ENCODE measurements around the gene CCDC24. TPM values are rescaled to one million over a fixed set of nuclear protein-coding genes. Genes with fewer than 3 reads are reported as not detected.

Gene CCDC24
- total and polyA plus RNA-seq, 5 experiments from 2014 or later: 0.29 to 2.5 (median 1.3) TPM; not detected in 1

- ATAC-seq: no peak
- DNase-seq: no peak
- H3K36me3 Mint-ChIP-seq: peaks cover 0 to 6% (median 3%) of the 10 kb centered on the region in 3 donors
- H3K9me3 Mint-ChIP-seq: no peaks in the 10 kb centered on the region
- H3K4me3 Mint-ChIP-seq: peak overlapping the region in 2 of 10 donors; percentile 5 to 20
- H3K27ac Mint-ChIP-seq: peak overlapping the region in 1 of 10 donors; percentile 12
- H3K4me1 Mint-ChIP-seq: peaks cover 8 to 18% (median 14%) of the 10 kb centered on the region in 4 donors
- H3K27me3 Mint-ChIP-seq: peaks cover 3 to 19% (median 11%) of the 10 kb centered on the region in 5 donors
- POLR2A ChIA-PET: no interaction called here
These were observed 8.0 kb upstream of the CCDC24 start for GRCh38 chr1:43983253-43983899.

GRCh38 chr1:43984855-43985254 is 6.5 kb upstream of the CCDC24 start:
- ATAC-seq: no peak
- Mint-ChIP-seq H3K27ac (no peak overlapping the region), H3K4me1 (peaks cover 2 to 10% (median 7%) of the 10 kb centered on the region in 4 donors), H3K27me3 (peaks cover 3 to 12% (median 11%) of the 10 kb centered on the region in 5 donors), H3K9me3 (no peaks in the 10 kb centered on the region), H3K4me3 (no peak overlapping the region), H3K36me3 (peaks cover 0 to under 1% (median 0%) of the 10 kb centered on the region in 3 donors)
- POLR2A ChIA-PET: no interaction called here
- no peak for DNase-seq

- Mint-ChIP-seq H3K36me3 (no peaks in the 10 kb centered on the region), H3K9me3 (no peaks in the 10 kb centered on the region), H3K27me3 (peaks cover 0 to 5% (median under 1%) of the 10 kb centered on the region in 5 donors), H3K4me3 (peak overlapping the region in 1 of 10 donors; percentile 34), H3K4me1 (peaks cover 3 to 4% (median 3%) of the 10 kb centered on the region in 4 donors), H3K27ac (peak overlapping the region in 1 of 10 donors; percentile 49)
- DNase-seq: no peak
- POLR2A ChIA-PET: no interaction called here
- ATAC-seq: no peak
These were observed 5.3 kb upstream of the CCDC24 start for GRCh38 chr1:43985984-43986595.

GRCh38 chr1:43986712-43987111 is 4.7 kb upstream of the CCDC24 start:
- Mint-ChIP-seq H3K9me3 (no peaks in the 10 kb centered on the region), H3K27ac (no peak overlapping the region), H3K36me3 (no peaks in the 10 kb centered on the region), H3K27me3 (peaks cover 0 to 3% (median 0%) of the 10 kb centered on the region in 5 donors), H3K4me1 (peaks cover 6 to 9% (median 7%) of the 10 kb centered on the region in 4 donors), H3K4me3 (peak overlapping the region in 1 of 10 donors; percentile 34)
- no peak for ATAC-seq
- DNase-seq: no peak
- POLR2A ChIA-PET: interaction anchor here (2.2 kb wide), 1 partner anchor 11 kb away, joined by 8 read pairs; the partner anchor contains the start of gene ATP6V0B

- no peak for DNase-seq
- Mint-ChIP-seq H3K36me3 (no peaks in the 10 kb centered on the region), H3K27me3 (no peaks in the 10 kb centered on the region), H3K4me1 (peaks cover 10 to 15% (median 12%) of the 10 kb centered on the region in 4 donors), H3K4me3 (no peak overlapping the region), H3K9me3 (no peaks in the 10 kb centered on the region), H3K27ac (no peak overlapping the region)
- POLR2A ChIA-PET: interaction anchor here (2.2 kb wide), 1 partner anchor 12 kb away, joined by 8 read pairs; the partner anchor contains the start of gene ATP6V0B
- no peak for ATAC-seq
These were observed 4.1 kb upstream of the CCDC24 start for GRCh38 chr1:43987159-43987902.

GRCh38 chr1:43990271-43991199 is 864 bp upstream of the CCDC24 start:
- no peaks in the 10 kb centered on the region for H3K36me3 Mint-ChIP-seq
- H3K27me3 Mint-ChIP-seq: no peaks in the 10 kb centered on the region
- H3K27ac Mint-ChIP-seq: peak overlapping the region in 6 of 10 donors; percentile 24 to 90 (median 86)
- peak overlapping the region; percentile 87 to 96 (median 94) for H3K4me3 Mint-ChIP-seq
- DNase-seq: no peak
- ATAC-seq: peak in 1 of 2 donors; percentile 3
- H3K9me3 Mint-ChIP-seq: no peaks in the 10 kb centered on the region
- H3K4me1 Mint-ChIP-seq: peaks cover 15 to 20% (median 18%) of the 10 kb centered on the region in 4 donors
- POLR2A ChIA-PET: interaction anchor here (1.0 to 2.4 kb wide), 2 partner anchors 16 to 45 kb away, joined by 3 to 12 read pairs; partner anchors contain the start of gene ATP6V0B

- Mint-ChIP-seq H3K27me3 (no peaks in the 10 kb centered on the region), H3K27ac (peak overlapping the region in 7 of 10 donors; percentile 24 to 90 (median 84)), H3K4me1 (peaks cover 15 to 20% (median 18%) of the 10 kb centered on the region in 4 donors), H3K36me3 (no peaks in the 10 kb centered on the region), H3K9me3 (no peaks in the 10 kb centered on the region), H3K4me3 (peak overlapping the region; percentile 87 to 96 (median 94))
- DNase-seq: no peak
- POLR2A ChIA-PET: interaction anchor here (1.0 to 2.4 kb wide), 2 partner anchors 16 to 45 kb away, joined by 3 to 12 read pairs; partner anchors contain the start of gene ATP6V0B
- ATAC-seq: no peak
These were observed 261 bp upstream of the CCDC24 start for GRCh38 chr1:43991200-43991475.

GRCh38 chr1:43992232-43992995 is 1.0 kb downstream of the CCDC24 start:
- POLR2A ChIA-PET: interaction anchor here (1.3 kb wide), 1 partner anchor 16 kb away, joined by 4 read pairs; no protein-coding TSS in a partner anchor
- H3K27ac Mint-ChIP-seq: peak overlapping the region in 8 of 10 donors; percentile 28 to 91 (median 57)
- H3K27me3 Mint-ChIP-seq: peaks cover 0 to 2% (median 0%) of the 10 kb centered on the region in 5 donors
- no peaks in the 10 kb centered on the region for H3K9me3 Mint-ChIP-seq
- DNase-seq (no peak), ATAC-seq (no peak)
- no peaks in the 10 kb centered on the region for H3K36me3 Mint-ChIP-seq
- H3K4me3 Mint-ChIP-seq: peak overlapping the region; percentile 87 to 96 (median 94)
- peaks cover 15 to 20% (median 18%) of the 10 kb centered on the region in 4 donors for H3K4me1 Mint-ChIP-seq

- Mint-ChIP-seq H3K36me3 (no peaks in the 10 kb centered on the region), H3K27ac (no peak overlapping the region), H3K9me3 (no peaks in the 10 kb centered on the region), H3K4me1 (peaks cover 15 to 20% (median 18%) of the 10 kb centered on the region in 4 donors), H3K4me3 (peak overlapping the region in 5 of 10 donors; percentile 47 to 95 (median 87)), H3K27me3 (peaks cover 0 to 2% (median 0%) of the 10 kb centered on the region in 5 donors)
- ATAC-seq: no peak
- POLR2A ChIA-PET: no interaction called here
- no peak for DNase-seq
These were observed 2.0 kb downstream of the CCDC24 start for GRCh38 chr1:43993206-43993914.

- Mint-ChIP-seq H3K4me3 (no peak overlapping the region), H3K27ac (no peak overlapping the region), H3K36me3 (no peaks in the 10 kb centered on the region), H3K9me3 (no peaks in the 10 kb centered on the region), H3K4me1 (peaks cover 17 to 20% (median 18%) of the 10 kb centered on the region in 4 donors), H3K27me3 (peaks cover 0 to 2% (median 0%) of the 10 kb centered on the region in 5 donors)
- DNase-seq (no peak), ATAC-seq (no peak)
- POLR2A ChIA-PET: no interaction called here
These were observed 2.7 kb downstream of the CCDC24 start for GRCh38 chr1:43994071-43994470.

Data from naive thymus-derived CD8-positive, alpha-beta T cell (primary cell).